ENCODE measurements around the gene KIF1A. TPM values are rescaled to one million over a fixed set of nuclear protein-coding genes. Genes with fewer than 3 reads are reported as not detected.

KIF1A gene
- total and polyA plus RNA-seq, 2 of the 13 experiments (the other 11 are each of a cell fraction or from before 2014, with no cell fraction given) = 0.01 TPM; not detected in 1

DNA sequence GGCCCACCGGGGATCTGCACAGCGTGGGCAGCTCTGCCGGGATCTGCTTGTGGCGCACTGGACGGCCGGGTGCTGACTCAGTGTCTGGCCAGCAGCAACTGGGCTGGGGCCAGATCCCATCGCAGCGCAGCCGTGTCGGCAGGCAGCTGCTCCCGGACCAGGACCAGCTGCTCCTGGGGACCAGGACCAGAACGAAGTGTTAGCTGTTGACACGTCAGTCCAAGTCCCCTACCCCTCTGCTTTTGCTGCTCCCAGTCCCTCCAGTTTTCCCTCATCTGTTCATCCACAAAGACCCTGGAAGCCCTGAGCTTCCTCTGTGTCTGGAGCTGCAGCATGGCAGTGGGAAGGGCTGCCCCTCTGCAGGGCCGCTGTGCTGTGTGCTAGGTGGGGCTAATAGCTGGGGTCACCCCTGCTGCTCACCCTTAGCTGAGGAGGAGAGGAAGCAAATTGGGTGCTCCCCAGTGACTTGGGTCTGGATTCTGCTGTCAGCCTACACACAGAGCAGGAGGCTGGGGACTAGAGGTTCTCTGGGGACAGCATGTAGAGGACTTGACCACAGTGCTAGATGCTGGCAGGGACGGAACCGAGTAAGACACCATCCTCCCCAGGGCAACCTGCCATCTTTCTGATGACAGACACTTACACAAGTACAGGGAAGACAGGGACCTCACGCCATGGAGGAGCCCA is 16.9 kb upstream of the KIF1A start (continued):
- TF ChIP-seq ZNF383 (CRISPR knock-in tag; IDR thresholded peaks at IDR 0.05; ENCODE audit: borderline replicate concordance) = no peak
- no peak for TF ChIP-seq ZNF292 (CRISPR knock-in tag; IDR thresholded peaks at IDR 0.05; ENCODE audit: borderline replicate concordance, low read depth)
- TF ChIP-seq, protein P1, sequence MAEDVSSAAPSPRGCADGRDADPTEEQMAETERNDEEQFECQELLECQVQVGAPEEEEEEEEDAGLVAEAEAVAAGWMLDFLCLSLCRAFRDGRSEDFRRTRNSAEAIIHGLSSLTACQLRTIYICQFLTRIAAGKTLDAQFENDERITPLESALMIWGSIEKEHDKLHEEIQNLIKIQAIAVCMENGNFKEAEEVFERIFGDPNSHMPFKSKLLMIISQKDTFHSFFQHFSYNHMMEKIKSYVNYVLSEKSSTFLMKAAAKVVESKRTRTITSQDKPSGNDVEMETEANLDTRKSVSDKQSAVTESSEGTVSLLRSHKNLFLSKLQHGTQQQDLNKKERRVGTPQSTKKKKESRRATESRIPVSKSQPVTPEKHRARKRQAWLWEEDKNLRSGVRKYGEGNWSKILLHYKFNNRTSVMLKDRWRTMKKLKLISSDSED (CRISPR knock-in tag; IDR thresholded peaks at IDR 0.05) = no peak
- TF ChIP-seq, protein P2, sequence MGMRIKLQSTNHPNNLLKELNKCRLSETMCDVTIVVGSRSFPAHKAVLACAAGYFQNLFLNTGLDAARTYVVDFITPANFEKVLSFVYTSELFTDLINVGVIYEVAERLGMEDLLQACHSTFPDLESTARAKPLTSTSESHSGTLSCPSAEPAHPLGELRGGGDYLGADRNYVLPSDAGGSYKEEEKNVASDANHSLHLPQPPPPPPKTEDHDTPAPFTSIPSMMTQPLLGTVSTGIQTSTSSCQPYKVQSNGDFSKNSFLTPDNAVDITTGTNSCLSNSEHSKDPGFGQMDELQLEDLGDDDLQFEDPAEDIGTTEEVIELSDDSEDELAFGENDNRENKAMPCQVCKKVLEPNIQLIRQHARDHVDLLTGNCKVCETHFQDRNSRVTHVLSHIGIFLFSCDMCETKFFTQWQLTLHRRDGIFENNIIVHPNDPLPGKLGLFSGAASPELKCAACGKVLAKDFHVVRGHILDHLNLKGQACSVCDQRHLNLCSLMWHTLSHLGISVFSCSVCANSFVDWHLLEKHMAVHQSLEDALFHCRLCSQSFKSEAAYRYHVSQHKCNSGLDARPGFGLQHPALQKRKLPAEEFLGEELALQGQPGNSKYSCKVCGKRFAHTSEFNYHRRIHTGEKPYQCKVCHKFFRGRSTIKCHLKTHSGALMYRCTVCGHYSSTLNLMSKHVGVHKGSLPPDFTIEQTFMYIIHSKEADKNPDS (CRISPR knock-in tag; IDR thresholded peaks at IDR 0.05) = no peak
- TF ChIP-seq ZNF430 (CRISPR knock-in tag; IDR thresholded peaks at IDR 0.05) = no peak
- no peak for TF ChIP-seq FOXP1 (IDR thresholded peaks at IDR 0.05)
- no peak for TF ChIP-seq FOXP1 (CRISPR knock-in tag; IDR thresholded peaks at IDR 0.05)

DNA sequence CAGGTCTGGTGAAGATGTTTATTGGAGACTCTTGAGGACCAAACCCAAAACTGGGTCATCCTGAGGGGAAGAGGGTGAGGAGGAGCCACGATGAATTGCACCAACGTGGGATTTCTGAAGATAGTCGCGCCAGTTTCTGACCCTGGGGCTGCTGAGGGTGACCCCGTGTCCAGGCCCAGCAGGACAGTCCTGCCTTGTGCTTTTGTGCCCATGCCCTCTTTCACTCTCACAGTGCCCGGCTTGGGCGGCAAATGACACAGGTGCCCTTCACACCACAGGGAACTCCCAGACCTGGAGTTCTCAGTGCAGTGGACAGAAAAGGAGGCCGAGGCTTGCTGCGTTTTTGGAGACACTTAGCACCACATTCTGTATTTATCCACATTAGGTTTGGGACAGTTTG is 15.5 kb upstream of the KIF1A start:
- CTCF ChIA-PET (ENCODE audit: low intra/inter-chr PET ratio, low total read pairs) = no interaction called here
- no peak for FAIRE-seq
- H3K27me3 ChIP-seq (ENCODE audit: control insufficient read depth in 1 of 2, insufficient read depth in 2 of 2, low read length in 2 of 2) = peaks cover 12 to 55% of the 10 kb centered on the region in 2 experiments
- BruUV-seq (replicated peaks) = no TSS peak
- H3K4me1 ChIP-seq (ENCODE audit: insufficient read depth, low read length) = peaks cover 7% of the 10 kb centered on the region
- no peak for ATAC-seq
- H2AFZ ChIP-seq (ENCODE audit: low read length) = no peak overlapping the region
- peaks cover 11% of the 10 kb centered on the region; the same call in 1 of the 2 replicates for H4K20me1 ChIP-seq (ENCODE audit: insufficient read depth, low read length)
- H3K9me3 ChIP-seq (ENCODE audit: low read length) = no peaks in the 10 kb centered on the region
- no peak overlapping the region for H3K9ac ChIP-seq (ENCODE audit: insufficient read depth, low read depth, low read length)
- no peaks in the 10 kb centered on the region for H3K36me3 ChIP-seq (replicated peaks in 1 of 2; ENCODE audit: control insufficient read depth in 1 of 2, insufficient read depth in 2 of 2, low read length in 2 of 2)
- DNase-seq (ENCODE audit: low spot score) = no peak
- in situ Hi-C loops (cut with HindIII; ENCODE audit: extremely low pct_ligation_motif_present, low pct_unique_long_range_greater_than_20kb) (no loop called here), intact Hi-C loops (cut with micrococcal nuclease; ENCODE audit: unreplicated experiment) (loop anchor here (10.0 kb wide), 1 partner anchor 231 kb away; no protein-coding TSS in a partner anchor)
- H3K4me3 ChIP-seq (replicated peaks in 1 of 3; ENCODE audit: insufficient read depth in 1 of 3, low read depth in 2 of 3, low read length in 3 of 3) = no peak overlapping the region
- H3K4me2 ChIP-seq (ENCODE audit: low read depth, low read length) = no peak overlapping the region
- TF ChIP-seq MAFK (conservative IDR thresholded peaks at IDR 0.05 in 1 of 2, IDR thresholded peaks at IDR 0.05 in 1 of 2; ENCODE audit: low read length in 2 of 2) (no peak), KLF6 (CRISPR knock-in tag; IDR thresholded peaks at IDR 0.05) (no peak), ZFP36L2 (CRISPR knock-in tag; IDR thresholded peaks at IDR 0.05) (no peak), BHLHE40 (IDR thresholded peaks at IDR 0.05; ENCODE audit: low read length) (no peak)
- TF ChIP-seq, protein P3, sequence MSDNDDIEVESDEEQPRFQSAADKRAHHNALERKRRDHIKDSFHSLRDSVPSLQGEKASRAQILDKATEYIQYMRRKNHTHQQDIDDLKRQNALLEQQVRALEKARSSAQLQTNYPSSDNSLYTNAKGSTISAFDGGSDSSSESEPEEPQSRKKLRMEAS (IDR thresholded peaks at IDR 0.05) = no peak
- TF ChIP-seq, protein P4, sequence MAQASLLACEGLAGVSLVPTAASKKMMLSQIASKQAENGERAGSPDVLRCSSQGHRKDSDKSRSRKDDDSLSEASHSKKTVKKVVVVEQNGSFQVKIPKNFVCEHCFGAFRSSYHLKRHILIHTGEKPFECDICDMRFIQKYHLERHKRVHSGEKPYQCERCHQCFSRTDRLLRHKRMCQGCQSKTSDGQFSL (CRISPR knock-in tag; IDR thresholded peaks at IDR 0.05) = no peak
- H3K79me2 ChIP-seq (ENCODE audit: insufficient read depth, low read length) = no peaks in the 10 kb centered on the region
- WGBS (ENCODE audit: low lambda C conversion rate) = 13% methylated on average over 9 of the region's 9 CpGs
- H3K27ac ChIP-seq (ENCODE audit: extremely low read length, insufficient read depth, low read length) = no peak overlapping the region
- POLR2A ChIA-PET = no interaction called here
